GM12878 (cell line): ENCODE data around the gene FNTB. TPM values are rescaled to one million over a fixed set of nuclear protein-coding genes. Genes with fewer than 3 reads are reported as not detected.

Experiments used
- ATAC-seq: fragments of 200-7000 bp; cut with Tn5 transposase; 3 replicates; pipeline ENCODE4 v1.9.1; 2020; ENCODE audit warnings: mild to moderate bottlenecking, moderate library complexity
- BruUV-seq: library from RNA; stranded (reverse); fragments of 400-500 nt; replicated peaks from 2 replicates; lab custom pipeline; 2021; lab: Mats Ljungman, UMichigan
- CTCF ChIA-PET: fragments of 300-600 bp; sonication (Branson Sonifier 250); formaldehyde crosslinking; extraction: SDS; loops from one replicate; lab custom pipeline; 2021; ENCODE audit warnings: inconsistent platforms; lab: Yijun Ruan, JAX
- POLR2A ChIA-PET: fragments of 350-600 bp; formaldehyde crosslinking; extraction: SDS; loops from one replicate; lab custom pipeline; 2021; ENCODE audit warnings: inconsistent platforms; lab: Charles Lee
- RAD21 ChIA-PET: fragments of 300-600 bp; sonication (Branson Sonifier 250); formaldehyde crosslinking; loops from one replicate; lab custom pipeline; 2023; ENCODE audit warnings: antibody characterized with exemption; ENCODE audit not compliant: unreplicated experiment; lab: Charles Lee
- SMC1A ChIA-PET: fragments of 300-600 bp; sonication (Branson Sonifier 250); formaldehyde crosslinking; loops from one replicate; lab custom pipeline; 2023; ENCODE audit not compliant: unreplicated experiment, uncharacterized antibody; lab: Charles Lee
- DNase-seq: peaks from one replicate; pipeline ENCODE4 v3.0.0-alpha.2; 2011; ENCODE audit warnings: low read depth, low spot score
- FAIRE-seq: peaks from 3 replicates; lab custom pipeline; 2011; peaks lifted over from hg19 to GRCh38; lab: Jason Lieb, UNC
- H2AFZ ChIP-seq: 2 replicates; pipeline ENCODE4 v1.6.0; 2011; ENCODE audit warnings: low read depth, low read length, control low read depth; ENCODE audit not compliant: control insufficient read depth
- H3K27ac ChIP-seq: 2 replicates; pipeline ENCODE4 v1.5.1; 2011; ENCODE audit warnings: control low read depth; ENCODE audit not compliant: control insufficient read depth, insufficient read depth
- H3K27me3 ChIP-seq, 2 experiments: replicated peaks in 1 of 2; 2 replicates each; pipeline versions ENCODE4 v1.6.0 to v1.6.1; 2011; ENCODE audit warnings: low read length in 1 of 2; ENCODE audit not compliant: control insufficient read depth in 2 of 2, insufficient read depth in 2 of 2
- H3K36me3 ChIP-seq, 2 experiments: 2 replicates each; pipeline ENCODE4 v1.5.1; 2011; ENCODE audit warnings: low read length in 1 of 2; ENCODE audit not compliant: control insufficient read depth in 2 of 2, insufficient read depth in 2 of 2
- H3K4me1 ChIP-seq: 2 replicates; pipeline ENCODE4 v1.6.1; 2011; ENCODE audit warnings: mild to moderate bottlenecking, low read length, moderate library complexity, mixed read lengths; ENCODE audit not compliant: control insufficient read depth, insufficient read depth
- H3K4me2 ChIP-seq: 2 replicates; pipeline ENCODE4 v1.6.0; 2011; ENCODE audit warnings: control low read depth; ENCODE audit not compliant: control insufficient read depth, insufficient read depth
- H3K4me3 ChIP-seq: fragments of 200-600 bp; sonication (generic); 2 replicates; pipeline ENCODE4 v1.5.1; 2016
- H3K79me2 ChIP-seq: 2 replicates; pipeline ENCODE4 v1.6.0; 2011; ENCODE audit warnings: low read length; ENCODE audit not compliant: control insufficient read depth, insufficient read depth
- H3K9ac ChIP-seq: 2 replicates; pipeline ENCODE4 v1.8.0; 2011; ENCODE audit warnings: low read length, control low read depth, mixed read lengths; ENCODE audit not compliant: control insufficient read depth, insufficient read depth
- H3K9me3 ChIP-seq: replicated peaks from 3 replicates; pipeline ENCODE4 v1.5.1; 2011; ENCODE audit warnings: mild to moderate bottlenecking, low read length; ENCODE audit not compliant: control insufficient read depth, insufficient read depth
- H4K20me1 ChIP-seq: 2 replicates; pipeline ENCODE4 v1.6.0; 2011; ENCODE audit not compliant: control insufficient read depth, insufficient read depth
- CHD1 ChIP-seq: IDR thresholded peaks from 2 replicates; pipeline ENCODE4 v1.6.1; 2012; ENCODE audit warnings: low read depth, low read length, improper control_type of control experiment
- ESRRA ChIP-seq: IDR thresholded peaks from 2 replicates; pipeline ENCODE4 v1.6.1; 2012; ENCODE audit warnings: mild to moderate bottlenecking, low read length, improper control_type of control experiment
- HDGF ChIP-seq: fragments of 450-650 bp; IDR thresholded peaks from 2 replicates; pipeline ENCODE4 v1.6.1; 2016; ENCODE audit warnings: antibody characterized with exemption
- KDM1A ChIP-seq: fragments of 200-600 bp; sonication (generic); IDR thresholded peaks from 2 replicates; pipeline ENCODE4 v1.6.1; 2016; ENCODE audit warnings: borderline replicate concordance
- MTA3 ChIP-seq: IDR thresholded peaks from 2 replicates; pipeline ENCODE4 v1.6.1; 2012; ENCODE audit warnings: low read length, inconsistent platforms, borderline replicate concordance
- MYB ChIP-seq: fragments of 150-350 bp; IDR thresholded peaks from 2 replicates; pipeline ENCODE4 v1.6.1; 2014; ENCODE audit warnings: mild to moderate bottlenecking, low read depth, low read length, borderline replicate concordance
- NBN ChIP-seq: fragments of 450-650 bp; IDR thresholded peaks from 2 replicates; pipeline ENCODE4 v1.6.1; 2016
- NFIC ChIP-seq: IDR thresholded peaks from 2 replicates; pipeline ENCODE4 v1.6.1; 2012; ENCODE audit warnings: low read depth, mild to moderate bottlenecking, inconsistent platforms, low read length, moderate library complexity
- NFXL1 ChIP-seq: fragments of 450-650 bp; IDR thresholded peaks from 2 replicates; pipeline ENCODE4 v1.6.1; 2017; ENCODE audit warnings: antibody characterized with exemption, mild to moderate bottlenecking, borderline replicate concordance
- PAX5 ChIP-seq: IDR thresholded peaks from 2 replicates; pipeline ENCODE4 v1.6.1; 2011; ENCODE audit warnings: low read depth, low read length, borderline replicate concordance
- SIX5 ChIP-seq: IDR thresholded peaks from 2 replicates; pipeline ENCODE4 v1.6.1; 2011; ENCODE audit warnings: mild to moderate bottlenecking, low read depth, low read length, moderate library complexity; ENCODE audit not compliant: severe bottlenecking
- ZNF622 ChIP-seq: fragments of 450-650 bp; IDR thresholded peaks from 2 replicates; pipeline ENCODE4 v1.6.1; 2017; ENCODE audit warnings: mild to moderate bottlenecking, inconsistent platforms
- WGBS: methylation state at CpG from one replicate; pipeline ENCODE4 v1.1.6; 2016; ENCODE audit warnings: low lambda C conversion rate; ENCODE audit not compliant: insufficient replicate concordance, insufficient coverage; ENCODE audit errors: missing lambda C conversion rate; 5-methylcytosine and 5-hydroxymethylcytosine counted together
- in situ Hi-C: fragments of 300-500 bp; cut with MboI; formaldehyde crosslinking; loops from 9 replicates; pipeline ENCODE4 v1.14.3; 2018; ENCODE audit warnings: mixed read lengths
- intact Hi-C: fragments of 100-400 bp; cut with micrococcal nuclease; formaldehyde crosslinking; loops from one replicate; pipeline ENCODE4 v1.14.2; 2022; ENCODE audit not compliant: unreplicated experiment
- polyA plus RNA-seq, 11 experiments: library from polyadenylated mRNA; depleted of rRNA in 4 of 11; unstranded in 6 of 11; stranded (reverse) in 5 of 11; fragments of >200 nt; fragmentation: Nextera tagmentation in 4 of 11; fragmentation: Illumina TruSeq in 1 of 11; extraction: Ambion mirVana in 4 of 11; extraction: Trizol in 1 of 11; gene quantifications; 1 replicate in 1 of 11; 2 replicates in 10 of 11; pipeline versions ENCODE4 v1.2.1 to v1.2.3, GENCODE V29; 2011 to 2016; ENCODE audit warnings: inconsistent platforms in 2 of 11, missing spikeins in 2 of 11, low read depth in 1 of 11
- total RNA-seq, 4 experiments: library from RNA; depleted of rRNA in 3 of 4; stranded (reverse); fragments of >200 nt in 3 of 4; fragmentation: Illumina TruSeq in 1 of 4; extraction: Trizol in 1 of 4; gene quantifications; 2 replicates each; pipeline versions ENCODE4 v1.2.1 to v1.2.3, GENCODE V29; 2013 to 2021
- TF ChIP-seq, protein P1 (sequence below): IDR thresholded peaks from 2 replicates; pipeline ENCODE4 v1.6.1; 2011; ENCODE audit warnings: mild to moderate bottlenecking, low read depth, low read length, moderate library complexity; ENCODE audit not compliant: insufficient replicate concordance
- TF ChIP-seq, protein P2 (sequence below): fragments of 450-650 bp; IDR thresholded peaks from 2 replicates; pipeline ENCODE4 v1.6.1; 2017; ENCODE audit warnings: borderline replicate concordance
- TF ChIP-seq, protein P3 (sequence below): IDR thresholded peaks from 2 replicates; pipeline ENCODE4 v1.6.1; 2011; ENCODE audit warnings: borderline replicate concordance, low read depth, mild to moderate bottlenecking, moderate library complexity, mixed read lengths, low read length; ENCODE audit not compliant: insufficient read depth; ENCODE audit errors: extremely low read length
- TF ChIP-seq, protein P4 (sequence below): fragments of 450-650 bp; IDR thresholded peaks from 2 replicates; pipeline ENCODE4 v1.6.1; 2016; ENCODE audit warnings: mild to moderate bottlenecking
- TF ChIP-seq, protein P5 (sequence below): IDR thresholded peaks from 2 replicates; pipeline ENCODE4 v1.6.1; 2012; ENCODE audit warnings: mild to moderate bottlenecking, low read depth, low read length

Gene FNTB
- total and polyA plus RNA-seq, 10 of the 15 experiments (the other 5 are each of a cell fraction or from before 2014, with no cell fraction given): 10.4 to 25.1 (median 16.7) TPM

DNA sequence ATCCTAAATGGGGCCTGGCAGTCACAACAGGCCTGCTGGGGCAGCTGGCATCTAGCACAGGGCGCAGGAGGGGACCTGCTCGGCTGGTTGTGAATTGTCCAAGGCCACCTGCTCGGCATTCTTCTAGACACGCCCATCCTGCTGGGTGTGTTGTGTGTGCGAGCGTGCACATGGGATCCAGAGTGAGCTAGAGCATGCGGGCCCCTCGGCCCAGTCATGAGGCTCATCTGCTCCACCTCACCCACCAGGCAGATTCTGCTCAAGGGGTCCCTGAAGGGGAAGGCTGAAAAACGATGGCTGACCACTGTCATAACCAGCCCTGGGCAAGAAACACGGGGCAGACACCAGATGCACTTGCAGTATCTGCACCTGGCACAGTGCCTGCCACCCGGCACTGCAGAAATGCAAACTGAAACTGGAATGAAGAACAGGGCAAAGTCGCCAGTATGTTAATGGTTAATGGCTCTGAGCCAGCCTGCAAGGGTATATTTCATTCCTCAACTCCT lies 83.8 kb downstream of the FNTB start:
- BruUV-seq: no TSS peak
- H4K20me1 ChIP-seq: no peaks in the 10 kb centered on the region
- WGBS: 83% methylated on average over 12 of the region's 12 CpGs
- in situ Hi-C loops: no loop called here
- no peak overlapping the region for H3K27ac ChIP-seq
- no peaks in the 10 kb centered on the region for H3K27me3 ChIP-seq
- H2AFZ ChIP-seq: no peak overlapping the region
- H3K9me3 ChIP-seq: no peaks in the 10 kb centered on the region
- no peaks in the 10 kb centered on the region for H3K4me1 ChIP-seq
- H3K79me2 ChIP-seq: no peaks in the 10 kb centered on the region
- no peak overlapping the region for H3K4me2 ChIP-seq
- H3K4me3 ChIP-seq: no peak overlapping the region
- RAD21 ChIA-PET: no interaction called here
- no peak for FAIRE-seq
- CTCF ChIA-PET: no interaction called here
- SMC1A ChIA-PET: no interaction called here
- intact Hi-C loops: no loop called here
- peaks cover 9 to 13% of the 10 kb centered on the region in 2 experiments; a peak in 3 of 4 replicates for H3K36me3 ChIP-seq
- peak; percentile 51 for ATAC-seq
- POLR2A ChIA-PET: interaction anchor here (0.8 kb wide), 1 partner anchor 12 kb away, joined by 3 read pairs; no protein-coding TSS in a partner anchor
- H3K9ac ChIP-seq: no peak overlapping the region
- DNase-seq: no peak
- TF ChIP-seq, protein P1, sequence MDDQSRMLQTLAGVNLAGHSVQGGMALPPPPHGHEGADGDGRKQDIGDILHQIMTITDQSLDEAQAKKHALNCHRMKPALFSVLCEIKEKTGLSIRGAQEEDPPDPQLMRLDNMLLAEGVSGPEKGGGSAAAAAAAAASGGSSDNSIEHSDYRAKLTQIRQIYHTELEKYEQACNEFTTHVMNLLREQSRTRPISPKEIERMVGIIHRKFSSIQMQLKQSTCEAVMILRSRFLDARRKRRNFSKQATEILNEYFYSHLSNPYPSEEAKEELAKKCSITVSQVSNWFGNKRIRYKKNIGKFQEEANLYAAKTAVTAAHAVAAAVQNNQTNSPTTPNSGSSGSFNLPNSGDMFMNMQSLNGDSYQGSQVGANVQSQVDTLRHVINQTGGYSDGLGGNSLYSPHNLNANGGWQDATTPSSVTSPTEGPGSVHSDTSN: no peak
- TF ChIP-seq, protein P2, sequence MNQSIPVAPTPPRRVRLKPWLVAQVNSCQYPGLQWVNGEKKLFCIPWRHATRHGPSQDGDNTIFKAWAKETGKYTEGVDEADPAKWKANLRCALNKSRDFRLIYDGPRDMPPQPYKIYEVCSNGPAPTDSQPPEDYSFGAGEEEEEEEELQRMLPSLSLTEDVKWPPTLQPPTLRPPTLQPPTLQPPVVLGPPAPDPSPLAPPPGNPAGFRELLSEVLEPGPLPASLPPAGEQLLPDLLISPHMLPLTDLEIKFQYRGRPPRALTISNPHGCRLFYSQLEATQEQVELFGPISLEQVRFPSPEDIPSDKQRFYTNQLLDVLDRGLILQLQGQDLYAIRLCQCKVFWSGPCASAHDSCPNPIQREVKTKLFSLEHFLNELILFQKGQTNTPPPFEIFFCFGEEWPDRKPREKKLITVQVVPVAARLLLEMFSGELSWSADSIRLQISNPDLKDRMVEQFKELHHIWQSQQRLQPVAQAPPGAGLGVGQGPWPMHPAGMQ: no peak
- TF ChIP-seq, protein P3, sequence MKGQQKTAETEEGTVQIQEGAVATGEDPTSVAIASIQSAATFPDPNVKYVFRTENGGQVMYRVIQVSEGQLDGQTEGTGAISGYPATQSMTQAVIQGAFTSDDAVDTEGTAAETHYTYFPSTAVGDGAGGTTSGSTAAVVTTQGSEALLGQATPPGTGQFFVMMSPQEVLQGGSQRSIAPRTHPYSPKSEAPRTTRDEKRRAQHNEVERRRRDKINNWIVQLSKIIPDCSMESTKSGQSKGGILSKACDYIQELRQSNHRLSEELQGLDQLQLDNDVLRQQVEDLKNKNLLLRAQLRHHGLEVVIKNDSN: no peak
- TF ChIP-seq, protein P4, sequence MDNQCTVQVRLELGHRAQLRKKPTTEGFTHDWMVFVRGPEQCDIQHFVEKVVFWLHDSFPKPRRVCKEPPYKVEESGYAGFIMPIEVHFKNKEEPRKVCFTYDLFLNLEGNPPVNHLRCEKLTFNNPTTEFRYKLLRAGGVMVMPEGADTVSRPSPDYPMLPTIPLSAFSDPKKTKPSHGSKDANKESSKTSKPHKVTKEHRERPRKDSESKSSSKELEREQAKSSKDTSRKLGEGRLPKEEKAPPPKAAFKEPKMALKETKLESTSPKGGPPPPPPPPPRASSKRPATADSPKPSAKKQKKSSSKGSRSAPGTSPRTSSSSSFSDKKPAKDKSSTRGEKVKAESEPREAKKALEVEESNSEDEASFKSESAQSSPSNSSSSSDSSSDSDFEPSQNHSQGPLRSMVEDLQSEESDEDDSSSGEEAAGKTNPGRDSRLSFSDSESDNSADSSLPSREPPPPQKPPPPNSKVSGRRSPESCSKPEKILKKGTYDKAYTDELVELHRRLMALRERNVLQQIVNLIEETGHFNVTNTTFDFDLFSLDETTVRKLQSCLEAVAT: no peak
- TF ChIP-seq NFIC (no peak), KDM1A (no peak), ZNF622 (no peak), NBN (no peak), CHD1 (no peak), NFXL1 (no peak), ESRRA (no peak), HDGF (no peak), MYB (no peak), PAX5 (no peak), MTA3 (no peak), SIX5 (no peak)
- TF ChIP-seq, protein P5, sequence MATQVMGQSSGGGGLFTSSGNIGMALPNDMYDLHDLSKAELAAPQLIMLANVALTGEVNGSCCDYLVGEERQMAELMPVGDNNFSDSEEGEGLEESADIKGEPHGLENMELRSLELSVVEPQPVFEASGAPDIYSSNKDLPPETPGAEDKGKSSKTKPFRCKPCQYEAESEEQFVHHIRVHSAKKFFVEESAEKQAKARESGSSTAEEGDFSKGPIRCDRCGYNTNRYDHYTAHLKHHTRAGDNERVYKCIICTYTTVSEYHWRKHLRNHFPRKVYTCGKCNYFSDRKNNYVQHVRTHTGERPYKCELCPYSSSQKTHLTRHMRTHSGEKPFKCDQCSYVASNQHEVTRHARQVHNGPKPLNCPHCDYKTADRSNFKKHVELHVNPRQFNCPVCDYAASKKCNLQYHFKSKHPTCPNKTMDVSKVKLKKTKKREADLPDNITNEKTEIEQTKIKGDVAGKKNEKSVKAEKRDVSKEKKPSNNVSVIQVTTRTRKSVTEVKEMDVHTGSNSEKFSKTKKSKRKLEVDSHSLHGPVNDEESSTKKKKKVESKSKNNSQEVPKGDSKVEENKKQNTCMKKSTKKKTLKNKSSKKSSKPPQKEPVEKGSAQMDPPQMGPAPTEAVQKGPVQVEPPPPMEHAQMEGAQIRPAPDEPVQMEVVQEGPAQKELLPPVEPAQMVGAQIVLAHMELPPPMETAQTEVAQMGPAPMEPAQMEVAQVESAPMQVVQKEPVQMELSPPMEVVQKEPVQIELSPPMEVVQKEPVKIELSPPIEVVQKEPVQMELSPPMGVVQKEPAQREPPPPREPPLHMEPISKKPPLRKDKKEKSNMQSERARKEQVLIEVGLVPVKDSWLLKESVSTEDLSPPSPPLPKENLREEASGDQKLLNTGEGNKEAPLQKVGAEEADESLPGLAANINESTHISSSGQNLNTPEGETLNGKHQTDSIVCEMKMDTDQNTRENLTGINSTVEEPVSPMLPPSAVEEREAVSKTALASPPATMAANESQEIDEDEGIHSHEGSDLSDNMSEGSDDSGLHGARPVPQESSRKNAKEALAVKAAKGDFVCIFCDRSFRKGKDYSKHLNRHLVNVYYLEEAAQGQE: no peak
